Fibroblast of villous mesenchyme (primary cell): ENCODE results near the gene PPP2R2C. TPM values are rescaled to one million over a fixed set of nuclear protein-coding genes. Genes with fewer than 3 reads are reported as not detected.
A peak's percentile ranks its signal among the peaks of the same experiment; 100 is the strongest.

ENCODE experiments used
- DNase-seq: peaks from one replicate; pipeline ENCODE4 v3.0.0-alpha.2; 2010; ENCODE audit warnings: low read depth
- H3K4me3 ChIP-seq: 2 replicates; pipeline ENCODE4 v1.5.1; 2011; ENCODE audit warnings: low read depth, mild to moderate bottlenecking, low read length
- total RNA-seq: library from RNA; depleted of rRNA; stranded (reverse); fragments of >200 nt; gene quantifications from 2 replicates; pipeline ENCODE4 v1.2.3, GENCODE V29; 2012
- TF ChIP-seq, protein P1 (sequence below): IDR thresholded peaks from 2 replicates; pipeline ENCODE4 v1.5.1; 2012; ENCODE audit warnings: low read depth, mild to moderate bottlenecking, low read length; ENCODE audit not compliant: insufficient read depth

PPP2R2C gene
- total RNA-seq, 1 donor, result not detected

DNA sequence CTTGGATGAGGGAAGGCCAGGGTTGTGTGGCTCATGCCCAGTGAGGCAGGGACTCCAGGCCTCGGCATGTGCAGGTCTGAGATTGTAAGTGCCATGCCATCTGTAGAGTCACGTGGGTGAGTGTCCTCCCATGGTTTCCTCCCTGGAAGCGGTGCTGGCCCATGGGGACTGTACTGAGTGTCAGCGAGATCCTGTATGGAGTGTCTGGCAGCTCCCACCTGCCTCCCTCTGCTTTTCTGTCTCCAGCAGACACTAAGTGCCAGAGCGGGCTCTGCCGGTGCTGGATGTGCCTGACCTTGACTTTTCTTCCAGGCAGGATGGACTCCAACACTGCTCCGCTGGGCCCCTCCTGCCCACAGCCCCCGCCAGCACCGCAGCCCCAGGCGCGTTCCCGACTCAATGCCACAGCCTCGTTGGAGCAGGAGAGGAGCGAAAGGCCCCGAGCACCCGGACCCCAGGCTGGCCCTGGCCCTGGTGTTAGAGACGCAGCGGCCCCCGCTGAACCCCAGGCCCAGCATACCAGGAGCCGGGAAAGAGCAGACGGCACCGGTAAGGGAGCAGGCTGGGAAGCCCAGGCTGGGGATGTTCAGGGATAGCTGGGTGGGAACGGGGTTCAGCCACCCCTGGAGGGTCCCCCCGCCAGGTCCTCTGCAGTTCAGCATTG, 195.1 kb downstream of the PPP2R2C start:
- no peak overlapping the region for H3K4me3 ChIP-seq
- TF ChIP-seq, protein P1, sequence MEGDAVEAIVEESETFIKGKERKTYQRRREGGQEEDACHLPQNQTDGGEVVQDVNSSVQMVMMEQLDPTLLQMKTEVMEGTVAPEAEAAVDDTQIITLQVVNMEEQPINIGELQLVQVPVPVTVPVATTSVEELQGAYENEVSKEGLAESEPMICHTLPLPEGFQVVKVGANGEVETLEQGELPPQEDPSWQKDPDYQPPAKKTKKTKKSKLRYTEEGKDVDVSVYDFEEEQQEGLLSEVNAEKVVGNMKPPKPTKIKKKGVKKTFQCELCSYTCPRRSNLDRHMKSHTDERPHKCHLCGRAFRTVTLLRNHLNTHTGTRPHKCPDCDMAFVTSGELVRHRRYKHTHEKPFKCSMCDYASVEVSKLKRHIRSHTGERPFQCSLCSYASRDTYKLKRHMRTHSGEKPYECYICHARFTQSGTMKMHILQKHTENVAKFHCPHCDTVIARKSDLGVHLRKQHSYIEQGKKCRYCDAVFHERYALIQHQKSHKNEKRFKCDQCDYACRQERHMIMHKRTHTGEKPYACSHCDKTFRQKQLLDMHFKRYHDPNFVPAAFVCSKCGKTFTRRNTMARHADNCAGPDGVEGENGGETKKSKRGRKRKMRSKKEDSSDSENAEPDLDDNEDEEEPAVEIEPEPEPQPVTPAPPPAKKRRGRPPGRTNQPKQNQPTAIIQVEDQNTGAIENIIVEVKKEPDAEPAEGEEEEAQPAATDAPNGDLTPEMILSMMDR, result no peak
- no peak for DNase-seq

DNA sequence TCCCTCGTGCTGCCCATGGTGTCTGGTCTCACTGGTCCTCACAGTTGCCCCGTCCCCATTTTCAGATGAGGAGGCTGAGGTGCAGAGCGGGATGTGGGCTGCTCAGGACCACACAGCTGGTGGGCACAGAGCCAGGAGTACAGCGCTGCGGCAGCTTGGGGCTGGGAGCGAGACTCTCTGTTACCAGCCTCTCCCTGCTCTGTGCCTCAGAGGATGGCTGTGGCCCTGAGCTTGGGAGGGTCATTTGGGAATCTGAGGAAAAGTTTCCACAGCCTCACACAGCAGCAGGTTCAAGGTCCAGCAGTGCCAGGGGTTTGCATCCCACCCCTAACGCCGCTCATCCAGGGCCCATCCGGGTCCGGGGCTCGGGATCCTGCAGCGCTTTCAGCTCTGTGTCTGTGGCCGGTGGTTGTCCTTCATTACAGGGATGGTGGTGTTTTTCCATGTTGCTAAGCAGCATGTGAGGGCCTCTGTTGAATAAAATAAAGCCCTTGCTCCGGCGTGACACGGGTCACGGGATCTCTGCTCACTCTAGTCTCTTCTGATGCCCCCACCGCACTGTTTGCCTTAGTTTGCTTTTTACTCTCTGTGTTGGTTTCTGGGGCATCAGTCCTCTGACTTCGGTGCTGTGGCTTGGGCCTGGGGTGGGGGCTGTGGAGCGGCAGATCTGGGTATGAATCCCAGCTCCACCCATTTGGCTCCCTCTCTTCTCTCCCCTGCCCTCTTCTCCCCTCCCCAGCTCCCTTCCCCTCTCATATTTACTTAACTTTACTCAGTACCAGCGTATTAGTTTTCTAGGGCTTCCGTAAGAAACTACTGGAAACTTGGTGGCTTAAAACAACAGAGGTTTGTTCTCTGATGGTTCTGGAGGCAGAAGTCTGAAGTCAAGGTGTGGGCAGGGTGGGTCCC, 196.3 kb downstream of the PPP2R2C start:
- TF ChIP-seq, protein P1, result no peak
- DNase-seq, result peak; percentile 13
- H3K4me3 ChIP-seq, result no peak overlapping the region

DNA sequence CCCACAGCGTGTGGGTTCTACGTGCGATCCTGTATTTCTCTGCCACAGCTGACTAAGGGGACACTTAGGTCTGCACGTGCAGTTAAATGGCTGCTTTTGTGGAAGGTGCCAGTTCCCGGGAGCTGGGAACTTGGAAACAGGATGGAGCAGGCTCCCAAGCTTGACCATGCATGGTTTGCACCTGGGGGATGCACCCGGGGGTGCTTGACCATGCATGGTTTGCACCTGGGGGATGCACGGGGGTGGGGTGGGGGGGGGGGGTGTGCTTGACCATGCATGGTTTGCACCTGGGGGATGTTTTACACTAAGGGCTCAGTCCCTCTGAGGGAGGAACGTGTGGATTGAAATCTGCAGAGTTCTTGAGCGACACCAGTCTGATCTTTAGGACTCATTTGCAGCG, 197.1 kb downstream of the PPP2R2C start:
- DNase-seq, result no peak
- H3K4me3 ChIP-seq, result no peak overlapping the region
- TF ChIP-seq, protein P1, result no peak

DNA sequence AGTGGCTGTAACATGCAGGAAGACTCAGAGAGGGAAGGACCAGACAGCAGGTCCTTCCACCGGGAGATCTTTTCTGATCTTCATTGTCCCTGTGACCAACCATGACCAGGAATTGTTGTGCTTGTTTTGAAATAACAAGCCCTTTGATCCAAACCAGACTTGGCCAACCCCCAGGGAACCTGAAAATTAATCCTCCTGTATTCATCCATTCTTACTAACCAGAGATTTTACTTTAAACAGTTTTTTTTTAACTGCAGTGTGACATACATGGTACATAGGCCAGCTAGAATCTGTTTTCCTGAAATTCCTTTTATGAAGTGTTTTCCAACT, 198.8 kb downstream of the PPP2R2C start:
- no peak overlapping the region for H3K4me3 ChIP-seq
- DNase-seq, result peak; percentile 61
- TF ChIP-seq, protein P1, result no peak

DNA sequence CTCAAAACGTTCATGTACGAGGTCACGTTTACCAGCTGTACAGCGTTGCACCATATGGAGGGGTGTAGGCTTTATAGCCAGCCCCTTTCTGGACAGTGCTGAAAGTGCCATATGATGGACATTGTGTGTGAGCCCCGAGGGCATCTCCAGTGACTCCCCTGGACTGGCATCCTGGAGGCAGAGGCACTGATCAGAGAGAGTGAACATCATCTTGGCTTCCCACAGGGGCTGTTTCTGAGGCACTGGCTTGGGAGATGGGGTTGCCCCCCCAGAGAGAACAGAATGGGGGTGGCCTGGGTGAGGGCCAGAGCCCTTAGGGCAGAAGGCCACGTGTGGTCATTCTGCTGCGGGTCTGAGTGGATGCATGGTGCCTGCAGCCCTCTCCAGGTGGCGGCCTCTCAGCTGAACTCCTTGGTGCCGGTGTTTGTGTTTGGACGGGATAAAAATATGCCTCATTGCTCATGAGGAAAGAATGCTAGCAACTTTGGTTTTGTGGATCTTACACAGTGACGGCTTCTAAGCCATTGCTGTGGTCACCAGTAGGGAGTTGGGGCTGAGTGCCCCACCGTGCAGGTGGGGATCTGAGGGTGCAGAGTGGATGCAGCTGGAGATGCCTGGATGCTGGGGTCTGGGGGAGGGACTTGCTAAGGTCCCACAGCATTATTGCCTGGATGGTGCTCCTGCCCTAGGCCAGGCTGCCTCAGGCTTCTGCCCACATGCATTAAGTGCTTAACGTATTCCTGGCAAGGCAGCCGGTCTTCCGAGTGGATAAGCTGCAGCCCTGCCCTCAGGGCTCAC, 199.4 kb downstream of the PPP2R2C start:
- peak; percentile 80 for DNase-seq
- TF ChIP-seq, protein P1, result no peak
- H3K4me3 ChIP-seq, result no peak overlapping the region

DNA sequence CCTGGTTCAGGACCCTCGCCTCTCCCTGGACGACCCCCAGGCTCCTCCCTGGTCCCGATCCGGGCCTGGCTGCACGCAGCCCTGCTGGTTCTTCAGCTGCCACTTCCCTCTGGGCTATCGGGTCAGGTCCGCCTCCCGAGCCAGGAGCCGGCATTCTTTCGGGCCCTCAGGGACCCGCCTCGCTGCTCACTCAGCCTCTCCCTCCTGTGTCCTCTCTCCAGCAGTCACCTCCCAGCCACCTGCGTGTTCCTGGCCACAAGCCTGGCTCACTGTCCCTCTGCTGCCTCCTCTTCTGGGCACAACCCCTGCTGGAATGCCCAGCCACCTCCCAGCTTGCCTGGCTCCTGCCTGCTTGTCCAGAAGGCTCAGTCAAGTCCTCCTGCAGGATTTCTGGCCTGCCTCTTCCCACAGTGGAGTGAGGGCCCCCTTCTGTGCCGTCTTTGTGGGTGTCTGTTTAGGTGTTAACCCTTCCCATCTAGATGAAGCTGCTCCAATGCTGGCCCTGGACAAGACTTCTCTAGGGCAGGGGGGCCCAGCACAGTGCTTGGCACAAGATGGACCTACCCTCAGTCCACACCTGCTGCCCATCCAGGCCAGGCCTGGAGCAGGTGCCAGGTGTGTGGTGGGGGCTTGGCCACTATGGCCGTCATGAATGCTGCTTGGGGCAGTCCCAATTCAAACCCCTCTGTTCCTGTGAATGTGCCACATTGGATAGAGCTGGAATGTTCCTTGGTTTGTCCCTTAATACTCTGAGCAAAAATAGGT, 200.5 kb downstream of the PPP2R2C start:
- H3K4me3 ChIP-seq, result no peak overlapping the region
- TF ChIP-seq, protein P1, result no peak
- DNase-seq, result no peak
